Middle frontal gyrus (tissue), 1 donor: ENCODE data around the gene PARD3.

Experiments
- DNase-seq: peaks from one replicate; pipeline ENCODE4 v3.0.0-alpha.2; 2015; ENCODE audit warnings: low spot score; ENCODE audit errors: extremely low spot score

PARD3 gene

DNA sequence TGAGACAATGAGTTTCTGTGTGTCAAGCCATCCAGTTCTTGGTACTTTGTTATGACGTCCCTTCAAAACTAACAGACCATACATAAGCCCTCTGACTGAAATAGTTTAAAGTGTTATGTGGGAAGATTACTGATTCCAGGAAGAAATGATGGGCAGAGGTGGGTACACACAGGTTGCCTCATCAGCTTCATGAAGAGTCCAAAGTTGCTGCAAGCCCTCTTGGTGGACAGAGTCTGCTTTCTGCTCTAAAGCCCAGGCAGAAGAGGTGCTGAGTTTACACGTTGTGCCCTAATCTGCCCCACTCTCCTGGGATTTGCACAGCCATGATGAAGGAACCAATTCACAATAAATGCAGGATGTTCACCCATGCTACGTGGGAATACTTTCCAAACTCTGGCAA lies 187.4 kb downstream of the PARD3 start:
- DNase-seq, result no peak

DNA sequence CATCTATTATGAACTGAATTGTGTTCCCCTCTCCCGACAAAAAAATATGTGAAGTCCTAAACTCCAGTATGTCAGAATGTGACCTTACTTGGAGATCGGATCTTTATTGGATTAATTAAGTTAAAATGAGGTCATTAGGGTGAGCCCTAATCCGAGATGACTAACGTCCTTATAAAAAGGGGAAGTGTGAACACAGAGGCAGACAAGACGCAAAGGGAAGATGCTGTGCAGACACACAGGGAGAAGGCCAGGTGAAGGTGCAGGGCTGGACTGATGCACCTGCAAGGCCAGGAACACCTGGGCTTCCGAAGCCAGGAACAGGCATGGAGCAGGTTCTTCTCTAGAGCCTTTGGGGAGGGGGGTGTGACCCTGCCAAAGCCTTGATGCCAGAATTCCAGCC lies 187.8 kb downstream of the PARD3 start:
- DNase-seq, result no peak

DNA sequence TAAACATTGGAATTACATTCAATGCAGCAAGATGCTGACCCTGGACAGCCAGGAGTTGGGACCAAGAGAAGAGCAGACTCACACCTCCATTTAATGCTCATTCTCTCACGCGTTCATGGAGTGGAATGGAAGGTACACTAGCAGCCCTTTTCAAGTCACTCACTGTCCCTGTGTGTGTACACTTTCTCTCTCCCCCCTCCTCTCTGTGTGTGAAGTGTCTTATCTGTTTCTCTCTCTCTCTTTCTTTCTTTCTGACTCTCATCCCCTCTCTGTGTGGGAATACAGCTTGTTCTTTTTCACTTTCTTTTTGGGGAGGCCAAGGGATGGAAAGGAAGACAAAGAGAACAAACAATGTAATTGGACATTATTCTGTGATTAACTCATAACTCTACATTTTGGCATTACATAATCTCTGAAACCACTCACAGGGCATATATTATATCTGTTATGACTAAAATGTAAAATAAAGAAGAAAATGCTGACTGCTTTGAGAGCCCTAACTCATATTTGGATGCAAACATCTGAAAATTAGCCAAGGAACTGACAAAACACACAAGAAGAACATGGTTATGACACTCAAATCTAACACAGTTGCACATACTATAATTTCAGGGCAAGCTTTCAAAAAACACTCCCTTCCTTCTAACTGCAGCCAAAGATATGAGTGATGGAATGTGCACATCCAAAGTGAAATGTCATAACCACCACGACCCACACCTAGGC lies 188.8 kb downstream of the PARD3 start:
- DNase-seq, result no peak

DNA sequence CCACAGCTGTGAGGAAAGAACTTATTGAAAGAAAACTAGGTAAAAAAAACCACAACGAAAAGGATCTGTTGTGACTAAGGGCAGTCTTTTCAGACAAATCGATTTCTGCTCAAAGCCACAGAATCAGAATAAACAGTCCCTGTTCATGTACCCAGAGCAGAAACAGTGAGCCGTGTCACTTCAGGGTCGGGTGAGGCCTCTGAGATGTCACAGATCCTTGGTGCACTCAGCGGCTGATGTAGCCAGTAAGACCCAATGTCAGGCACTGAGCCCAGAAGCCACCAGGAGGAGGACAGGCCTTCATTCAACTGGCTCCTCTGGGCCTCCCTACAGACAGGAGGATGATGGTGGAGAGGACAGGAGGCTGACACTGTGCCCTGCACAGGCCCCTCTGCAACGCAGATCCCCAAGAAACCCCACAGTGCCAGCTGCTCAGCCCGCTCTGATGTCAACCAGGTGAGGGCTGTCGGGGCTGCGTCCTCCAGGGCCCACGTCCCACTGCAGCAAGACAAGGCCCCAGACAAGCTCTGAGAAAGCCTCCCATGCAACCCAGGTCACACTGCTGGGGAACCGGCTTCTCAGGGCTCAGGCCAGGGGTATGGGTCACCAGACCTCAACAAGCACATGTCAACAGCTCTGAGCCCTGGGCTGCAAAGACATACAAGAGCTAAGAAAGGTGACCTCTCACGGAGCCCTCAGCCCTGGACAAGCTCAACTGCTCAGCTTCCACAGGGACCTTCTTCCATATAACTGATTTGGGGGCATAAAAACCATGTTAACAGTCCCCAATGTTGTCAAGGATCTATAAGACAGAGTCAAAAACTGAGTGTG lies 190.6 kb downstream of the PARD3 start:
- no peak for DNase-seq

DNA sequence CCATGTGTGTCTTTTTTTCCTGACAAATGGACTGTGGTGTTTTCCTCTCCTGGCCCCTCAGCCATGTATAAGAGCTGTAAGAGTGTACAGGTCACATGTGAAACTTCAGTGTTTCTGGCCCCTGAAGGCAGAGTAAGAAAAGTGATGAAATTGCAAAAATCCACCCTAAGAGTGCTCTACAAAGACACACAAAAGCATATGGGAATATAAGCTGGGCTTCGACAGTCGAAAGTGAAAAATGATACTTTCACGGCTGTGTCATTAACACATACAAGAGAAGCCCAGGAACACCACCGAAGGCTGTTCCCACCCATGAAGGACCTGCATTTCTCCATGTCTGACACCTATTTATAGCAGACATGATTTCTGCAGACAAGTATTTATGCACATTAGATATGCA lies 192.2 kb downstream of the PARD3 start:
- DNase-seq, result no peak

DNA sequence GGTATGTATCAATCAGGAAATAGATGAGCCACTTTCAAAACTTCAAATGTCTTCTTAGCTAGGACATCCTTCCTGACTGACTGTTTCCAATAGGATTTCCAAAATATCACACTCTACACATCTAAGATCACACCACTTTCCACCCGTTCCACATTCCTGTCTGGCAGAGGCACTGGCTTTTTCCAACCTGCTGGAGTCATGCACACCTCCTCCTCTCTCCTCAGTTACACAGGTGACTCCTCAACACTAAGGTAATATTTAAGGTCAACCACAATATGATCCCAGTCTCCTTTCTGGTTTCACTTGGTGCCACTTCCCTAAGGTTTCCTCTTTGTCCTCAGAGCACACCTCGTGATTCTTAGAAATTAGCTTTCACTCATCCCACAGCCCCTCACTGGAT lies 196.5 kb downstream of the PARD3 start:
- DNase-seq, result no peak

DNA sequence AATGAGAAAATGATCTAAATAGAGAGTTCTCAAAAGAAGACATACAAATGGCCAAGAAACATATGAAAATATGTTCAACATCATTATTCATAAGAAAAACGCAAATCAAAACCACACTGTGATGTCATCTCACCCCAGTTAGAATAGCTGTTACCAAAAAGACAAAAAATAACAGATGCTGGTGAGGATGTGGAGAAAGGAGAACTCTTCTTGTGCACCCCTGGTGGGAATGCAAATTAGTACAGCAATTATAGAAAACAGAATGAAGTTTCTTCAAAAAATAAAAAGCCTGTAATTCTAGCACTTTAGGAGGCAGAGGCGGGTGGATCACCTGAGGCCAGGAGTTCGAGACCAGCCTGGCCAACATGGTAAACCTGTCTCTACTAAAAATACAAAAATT lies 199.3 kb downstream of the PARD3 start:
- DNase-seq, result no peak

- DNase-seq, result no peak
Measured at GRCh38 chr10:34613491-34613890, 201.6 kb downstream of the PARD3 start.

GRCh38 chr10:34612938-34613337 lies 202.2 kb downstream of the PARD3 start:
- DNase-seq, result no peak

DNA sequence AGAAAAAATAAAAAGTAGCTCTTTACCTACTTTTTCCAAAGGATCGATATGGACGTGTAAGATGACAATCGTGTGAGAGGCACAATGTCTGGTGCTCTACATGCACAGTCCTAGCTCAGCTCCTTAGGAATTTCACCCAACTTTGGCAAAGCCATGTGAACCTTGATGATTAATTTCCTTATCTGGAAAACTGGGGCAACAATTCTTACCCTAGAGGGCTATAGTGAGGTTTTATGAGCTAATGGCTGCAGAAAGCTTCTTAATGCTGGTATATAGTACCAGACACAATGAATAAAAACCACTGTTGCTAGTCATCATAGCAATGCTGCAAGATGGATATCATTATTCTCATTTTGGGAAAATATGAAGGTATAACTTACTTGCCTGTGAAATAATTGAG lies 202.7 kb downstream of the PARD3 start:
- DNase-seq, result no peak

DNA sequence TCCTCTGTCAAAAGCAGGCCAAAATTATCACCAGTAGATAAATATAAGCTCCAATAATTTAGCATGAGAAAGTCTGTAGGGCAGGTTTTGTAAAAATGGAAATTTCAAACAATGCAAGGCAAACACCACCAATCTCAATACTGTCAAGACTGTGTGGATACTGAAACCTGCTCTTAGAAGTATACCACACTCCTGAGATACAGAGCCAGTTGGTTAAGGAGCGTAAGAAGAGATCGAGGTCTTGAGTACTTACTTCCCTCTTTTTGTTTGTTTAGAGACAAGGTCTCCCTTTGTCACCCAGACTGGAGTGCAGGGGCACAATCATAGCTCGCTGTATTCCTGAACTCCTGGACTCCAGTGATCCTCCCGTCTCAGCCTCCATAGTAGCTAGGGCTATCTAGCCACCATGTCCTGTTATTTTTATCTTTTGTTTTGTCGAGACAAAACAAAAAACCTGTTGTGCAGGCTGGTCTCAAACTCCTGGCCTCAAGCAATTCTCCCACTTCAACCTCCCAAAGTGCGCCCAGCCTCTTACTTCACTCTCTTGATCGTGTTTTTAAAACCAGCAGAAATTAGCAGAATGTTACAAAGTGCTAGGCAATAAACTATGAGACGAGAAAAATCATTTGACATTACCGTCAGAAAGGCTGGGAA lies 205.7 kb downstream of the PARD3 start:
- DNase-seq, result no peak

GRCh38 chr10:34607894-34608293 lies 207.2 kb downstream of the PARD3 start:
- no peak for DNase-seq

DNA sequence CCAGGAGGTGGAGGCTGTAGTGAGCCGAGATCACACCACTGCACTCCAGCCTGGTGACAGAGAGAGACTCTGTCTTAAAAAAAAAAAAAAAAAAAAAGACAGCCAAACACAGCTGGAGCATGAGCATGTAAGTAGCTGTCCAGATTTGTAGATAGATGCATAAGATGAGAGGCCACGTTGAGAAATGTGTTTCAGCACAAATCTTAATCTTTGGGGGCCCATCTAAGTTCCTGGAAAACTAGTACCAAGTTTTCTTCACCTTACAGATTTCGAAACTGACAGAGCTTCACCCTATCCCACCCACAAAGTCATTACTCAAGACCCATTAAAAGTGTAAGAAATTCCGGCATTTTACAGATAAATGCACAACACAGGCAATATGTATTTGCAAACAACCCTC lies 208.2 kb downstream of the PARD3 start:
- no peak for DNase-seq

- DNase-seq, result no peak
Measured at GRCh38 chr10:34602478-34602877, 212.6 kb downstream of the PARD3 start.

GRCh38 chr10:34601691-34602090 lies 213.4 kb downstream of the PARD3 start:
- no peak for DNase-seq

DNA sequence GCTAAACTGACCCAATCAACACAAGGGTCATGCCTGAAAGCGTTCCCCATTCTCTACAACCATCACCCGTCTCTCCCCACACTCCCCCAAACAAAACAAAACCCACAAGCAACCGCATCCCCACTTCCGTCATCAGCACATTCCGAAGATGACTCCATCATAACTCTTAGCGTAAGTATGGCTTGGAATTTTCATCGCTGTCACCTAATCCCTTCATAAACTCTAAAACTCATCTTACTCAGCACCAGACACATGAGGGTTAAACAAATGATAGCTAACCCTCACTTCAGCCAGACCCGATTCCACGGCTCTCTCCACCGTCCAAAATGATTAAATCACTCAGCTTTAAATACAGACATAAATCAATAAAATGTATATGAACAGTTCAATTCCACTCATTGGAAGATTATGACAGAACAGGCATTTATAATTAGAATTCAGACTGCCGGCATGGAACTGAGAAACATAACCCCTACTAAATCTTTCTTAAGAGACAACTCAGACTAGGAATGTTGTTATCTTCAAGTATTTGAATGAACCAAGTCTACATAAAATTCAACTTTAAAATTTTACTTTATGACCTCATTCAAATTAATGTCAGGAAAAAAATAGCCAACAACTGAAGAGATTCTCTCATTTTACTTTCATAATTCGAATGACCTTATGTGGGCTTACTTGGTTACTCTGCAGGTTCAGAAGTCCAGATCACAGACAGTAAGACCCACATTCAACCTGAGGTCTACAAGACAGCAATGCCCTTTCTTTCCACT lies 215.9 kb downstream of the PARD3 start:
- no peak for DNase-seq

DNA sequence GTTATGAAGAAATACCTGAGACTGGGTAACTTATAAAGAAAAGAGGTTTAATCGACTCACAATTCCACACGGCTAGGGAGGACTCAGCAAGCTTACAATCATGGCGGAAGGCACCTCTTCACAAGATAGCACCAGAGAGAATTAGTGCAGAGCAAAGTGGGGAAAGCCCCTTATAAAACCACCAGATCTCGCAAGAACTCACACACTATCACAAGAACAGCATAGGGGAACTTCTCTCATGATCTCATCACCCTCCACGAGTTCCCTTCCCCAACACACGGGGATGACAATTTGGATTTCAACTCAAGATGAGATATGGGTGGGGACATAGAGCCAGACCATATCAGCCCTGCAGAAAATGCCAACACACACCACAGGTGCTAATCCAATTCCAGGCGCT lies 218.7 kb downstream of the PARD3 start:
- no peak for DNase-seq

DNA sequence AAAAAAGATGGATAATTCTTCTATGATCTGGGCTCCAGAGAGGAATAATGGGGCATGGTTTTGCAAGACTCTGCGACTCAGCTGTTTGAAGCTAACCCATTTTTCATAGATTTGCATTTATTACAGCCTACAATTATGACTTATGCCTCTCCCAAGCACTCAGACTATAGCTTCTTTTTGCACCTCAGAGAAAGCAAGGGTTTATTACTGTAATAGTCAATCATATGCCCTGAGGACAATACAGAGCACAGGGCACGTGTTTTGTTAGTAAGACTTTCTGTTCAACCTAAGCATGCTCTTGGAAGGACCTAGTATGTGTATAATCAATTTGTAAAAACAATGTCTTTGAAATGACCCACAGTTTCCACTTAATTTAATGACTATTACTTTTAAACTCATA lies 221.2 kb downstream of the PARD3 start:
- no peak for DNase-seq

DNA sequence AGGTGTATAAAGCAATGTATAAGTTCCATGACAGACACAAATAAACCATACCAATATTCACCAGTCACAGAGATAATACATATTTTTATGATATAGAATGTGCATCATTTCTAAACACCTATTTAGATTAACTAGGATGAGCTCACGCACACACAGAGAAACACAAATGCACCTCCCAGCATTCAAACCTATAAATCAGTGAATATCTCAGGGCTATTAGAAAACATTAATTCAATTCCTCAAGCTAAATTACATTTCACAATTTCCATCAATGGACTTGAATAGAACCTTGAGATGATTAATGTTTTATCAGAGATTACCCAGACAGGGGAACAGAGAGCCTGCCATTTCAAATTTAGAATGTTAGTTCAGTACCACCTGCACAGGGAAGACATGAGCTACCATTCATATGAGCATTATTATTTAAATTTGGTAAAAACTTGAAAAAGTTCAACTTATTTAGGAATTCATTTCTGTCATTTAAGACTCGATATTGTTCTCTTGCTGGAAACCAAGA lies 221.7 kb downstream of the PARD3 start:
- no peak for DNase-seq

DNA sequence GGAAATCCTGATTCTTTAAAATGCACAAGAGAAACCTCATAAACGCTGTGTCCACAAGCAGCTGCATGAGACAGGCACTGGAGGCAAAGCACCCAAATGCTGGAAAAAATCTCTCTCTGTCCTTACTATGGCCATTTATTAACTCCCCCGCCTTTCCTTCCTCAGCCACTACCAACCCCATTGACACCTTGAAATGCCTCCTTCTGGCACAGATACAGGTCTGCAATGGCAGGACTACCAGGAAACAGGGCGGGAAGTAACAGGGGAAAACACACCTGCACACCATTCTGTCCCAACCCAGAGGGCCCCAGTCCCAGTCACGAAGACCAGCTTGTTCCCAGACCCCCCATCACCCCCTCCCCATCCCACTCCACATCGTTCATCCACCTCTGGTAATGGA lies 224.3 kb downstream of the PARD3 start:
- DNase-seq, result no peak

DNA sequence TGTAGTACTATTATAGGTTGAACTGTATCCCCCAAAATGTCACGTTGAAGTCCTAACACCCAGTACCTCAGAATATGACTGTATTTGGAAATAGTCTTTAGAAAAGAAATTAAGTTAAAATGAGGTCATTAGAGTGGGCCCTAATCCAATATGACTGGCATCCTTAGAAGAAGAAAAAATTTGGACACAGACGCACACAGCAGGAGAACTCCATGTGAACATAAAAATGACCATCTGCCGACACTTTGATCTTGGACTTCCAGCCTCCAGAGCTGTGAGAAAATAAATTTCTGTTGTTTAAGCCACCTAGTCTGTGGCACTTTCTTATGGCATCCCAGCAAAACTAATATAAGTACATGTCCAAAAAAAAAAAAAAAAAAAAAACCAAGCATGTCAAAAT lies 225.8 kb downstream of the PARD3 start:
- DNase-seq, result no peak

DNA sequence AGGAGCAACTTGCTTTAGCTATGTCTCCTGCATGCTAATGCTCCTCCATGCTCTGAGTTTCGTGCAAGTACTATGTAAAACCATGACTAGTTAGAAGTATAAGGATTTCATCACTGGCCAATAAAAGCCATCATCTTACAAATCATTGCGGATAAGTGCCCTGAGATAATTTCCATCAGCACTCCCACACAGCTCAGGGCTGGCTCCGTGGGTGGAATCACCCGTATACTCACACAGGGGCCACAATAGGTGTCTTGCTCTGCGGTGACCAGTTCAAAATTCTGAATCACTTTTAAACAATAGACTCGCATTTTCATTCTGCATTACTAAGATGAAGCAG lies 227.4 kb downstream of the PARD3 start:
- no peak for DNase-seq
